Ureter (tissue), 1 donor: Measurements from ENCODE around the gene MROH2B. TPM values are rescaled to one million over a fixed set of nuclear protein-coding genes. Genes with fewer than 3 reads are reported as not detected.

Experiments used
- DNase-seq: peaks from one replicate; pipeline ENCODE4 v3.0.0-alpha.2; 2020; ENCODE audit warnings: low spot score
- total RNA-seq: library from RNA; stranded (reverse); gene quantifications from one replicate; pipeline ENCODE4 v1.2.4, GENCODE V29; 2023
- donor health status: DM: yes; HTN: yes; CAD: no.

MROH2B gene
- total RNA-seq = not detected

- no peak for DNase-seq
Measured at GRCh38 chr5:41071242-41071641, at the start of gene MROH2B. MROH2B (minus strand) TSS chr5:41071342; CDS start chr5:41070852, 490 bp downstream.

GRCh38 chr5:41120600-41120999 lies 49.5 kb upstream of the MROH2B start:
- DNase-seq = no peak

GRCh38 chr5:41118177-41118576 lies 47.0 kb upstream of the MROH2B start:
- DNase-seq = no peak

GRCh38 chr5:41115281-41115680 lies 44.1 kb upstream of the MROH2B start:
- no peak for DNase-seq

- DNase-seq = no peak
Measured at GRCh38 chr5:41112486-41113455, 41.6 kb upstream of the MROH2B start.

- no peak for DNase-seq
Measured at GRCh38 chr5:41109186-41109585, 38.0 kb upstream of the MROH2B start.

- DNase-seq = no peak
Measured at GRCh38 chr5:41102341-41102740, 31.2 kb upstream of the MROH2B start.

- no peak for DNase-seq
Measured at GRCh38 chr5:41097642-41098041, 26.5 kb upstream of the MROH2B start.

- DNase-seq = no peak
Measured at GRCh38 chr5:41095324-41096101, 24.4 kb upstream of the MROH2B start.

- DNase-seq = no peak
Measured at GRCh38 chr5:41094871-41095270, 23.7 kb upstream of the MROH2B start.

- no peak for DNase-seq
Measured at GRCh38 chr5:41093803-41094202, 22.7 kb upstream of the MROH2B start.

GRCh38 chr5:41087461-41087860 lies 16.3 kb upstream of the MROH2B start:
- DNase-seq = no peak

- no peak for DNase-seq
Measured at GRCh38 chr5:41083306-41083705, 12.2 kb upstream of the MROH2B start.

- DNase-seq = no peak
Measured at GRCh38 chr5:41071975-41072374, 833 bp upstream of the MROH2B start.

- DNase-seq = no peak
Measured at GRCh38 chr5:41067714-41068568, 3.2 kb downstream of the MROH2B start.

GRCh38 chr5:41065691-41066335 lies 5.3 kb downstream of the MROH2B start:
- no peak for DNase-seq

GRCh38 chr5:41057940-41058339 lies 13.2 kb downstream of the MROH2B start:
- DNase-seq = no peak

- DNase-seq = no peak
Measured at GRCh38 chr5:41057231-41057630, 13.9 kb downstream of the MROH2B start.

GRCh38 chr5:41048986-41049385 lies 22.2 kb downstream of the MROH2B start:
- no peak for DNase-seq

- DNase-seq = no peak
Measured at GRCh38 chr5:41043109-41043747, 27.9 kb downstream of the MROH2B start.

GRCh38 chr5:41032973-41033372 lies 38.2 kb downstream of the MROH2B start:
- DNase-seq = no peak
